Heart left ventricle (tissue), 16 donors: Measurements from ENCODE around the gene B3GNT3. TPM values are rescaled to one million over a fixed set of nuclear protein-coding genes. Genes with fewer than 3 reads are reported as not detected.

ENCODE experiments used
- ATAC-seq, 4 donors: fragments of 200-7000 bp; cut with Tn5 transposase; one replicate each; pipeline ENCODE4 v1.9.1; 2020 to 2022; ENCODE audit warnings: moderate library complexity in 4 of 4, mild to moderate bottlenecking in 3 of 4, moderate number of reproducible peaks in 1 of 4
- DNase-seq, 5 donors: peaks; one replicate each; pipeline ENCODE4 v3.0.0-alpha.2; 2020
- H3K27ac ChIP-seq, 12 donors: fragments of 200-600 bp; sonication (generic) in 4 of 12; one replicate each; pipeline versions ENCODE4 v1.5.0 to v1.8.0; 2016 to 2022; ENCODE audit warnings: mild to moderate bottlenecking in 2 of 12
- H3K27me3 ChIP-seq, 9 donors: fragments of 200-600 bp; sonication (generic) in 2 of 9; one replicate each; pipeline versions ENCODE4 v1.5.1 to v1.8.0; 2016 to 2022; ENCODE audit warnings: mild to moderate bottlenecking in 3 of 9
- H3K36me3 ChIP-seq, 9 donors: fragments of 200-600 bp; sonication (generic) in 2 of 9; one replicate each; pipeline versions ENCODE4 v1.5.0 to v1.8.0; 2018 to 2022; ENCODE audit warnings: mild to moderate bottlenecking in 2 of 9
- H3K4me1 ChIP-seq, 12 donors: fragments of 200-600 bp; sonication (generic) in 4 of 12; one replicate each; pipeline versions ENCODE4 v1.5.0 to v1.8.0; 2016 to 2022; ENCODE audit warnings: mild to moderate bottlenecking in 3 of 12
- H3K4me3 ChIP-seq, 12 donors: fragments of 200-600 bp; sonication (generic) in 4 of 12; one replicate each; pipeline versions ENCODE4 v1.5.0 to v1.8.0; 2017 to 2022; ENCODE audit warnings: mild to moderate bottlenecking in 9 of 12, moderate library complexity in 4 of 12
- H3K9me3 ChIP-seq, 12 donors: fragments of 200-600 bp; sonication (generic) in 4 of 12; one replicate each; pipeline versions ENCODE4 v1.5.0 to v1.8.0; 2016 to 2022; ENCODE audit warnings: mild to moderate bottlenecking in 1 of 12
- CTCF ChIP-seq, 12 donors: fragments of 200-600 bp; sonication (generic) in 4 of 12; IDR thresholded peaks; one replicate each; pipeline versions ENCODE4 v1.5.0 to v1.8.0; 2018 to 2022; ENCODE audit warnings: antibody characterized with exemption in 12 of 12, mild to moderate bottlenecking in 5 of 12
- POLR2A ChIP-seq, 2 donors: fragments of 450-650 bp; IDR thresholded peaks; one replicate each; pipeline ENCODE4 v1.6.1; 2017; ENCODE audit warnings: antibody characterized with exemption in 2 of 2, mild to moderate bottlenecking in 2 of 2, moderate library complexity in 2 of 2
- WGBS, 4 donors: extraction: QIAGEN DNeasy Blood & Tissue Kit in 2 of 4; methylation state at CpG; one replicate each; pipeline versions ENCODE4 v1.1.5 to v1.1.7; 2013 to 2018; 5-methylcytosine and 5-hydroxymethylcytosine counted together
- intact Hi-C, 10 donors: fragments of 100-400 bp; cut with DNase I; formaldehyde crosslinking; loops; one replicate each; pipeline versions ENCODE4 v1.11.1 to v1.14.2; 2022
- polyA plus RNA-seq, 2 donors: library from polyadenylated mRNA; stranded (reverse); fragments of 200-250 nt; gene quantifications; one replicate each; pipeline ENCODE4 v1.2.3, GENCODE V29; 2013
- total RNA-seq, 9 donors: library from RNA; depleted of rRNA in 2 of 9; stranded (reverse); fragments of >200 nt in 2 of 9; fragmentation: NEBNext Ultra II Directional in 3 of 9; extraction: Animal tissue kit (Norgen Biotek cat#: 25700) in 3 of 9; gene quantifications; one replicate each; pipeline versions ENCODE4 v1.1.0 to v1.2.4, GENCODE V29; 2016 to 2023
- donor health status: ischemic (EF 13 %, LVEDD 7.1; RV severe dilation, severe dysfunction).
- donor health status: healthy with polysubstance abuse.
- donor health status: DM: no; HTN: yes; CAD: no.
- donor health status: DM: no; HTN: no; CAD: no.
- donor health status: ischemic (EF 25% LVEDD 6.9; RV normal size, moderate dysfunction).
- donor health status: ischemic (EF 25% LVEDD 5.7; RV mildly dilated, moderate dysfunction).
- donor health status: healthy.
- donor health status: DM: yes; HTN: yes; CAD: no.
- donor health status: ischemic (EF 35%, LVEDD 5.7; RV mildly dilated, moderate dysfunction).
- donor health status: nonischemic (EF 11% LVEDD 7.7; RV severe dilation, severe dysfunction).
- donor health status: DM: yes; HTN: yes; CAD: no.
- donor health status: PGD.
- donor health status: ischemic (EF 29% LVEDD 5.4; RV normal size, mild dysfunction).
- donor health status: nonischemic (EF 23%, LVEDD 6.1; RV moderate dilation, normal function).

Gene B3GNT3
- total and polyA plus RNA-seq, 11 donors, result not detected

GRCh38 chr19:17836530-17836929 lies 41.6 kb downstream of the B3GNT3 start:
- WGBS, 4 donors, result 58 to 67% (median 65%) methylated on average over 4 of the region's 4 CpGs
- no peaks in the 10 kb centered on the region for H3K9me3 ChIP-seq
- peaks cover 0 to 95% (median 0%) of the 10 kb centered on the region in 9 donors for H3K36me3 ChIP-seq
- no peak overlapping the region for H3K27ac ChIP-seq
- TF ChIP-seq POLR2A (IDR thresholded peaks at IDR 0.05), result no peak
- TF ChIP-seq CTCF (IDR thresholded peaks at IDR 0.05), result no peak
- DNase-seq, result no peak
- no peak overlapping the region for H3K4me3 ChIP-seq
- peak in 1 of 4 donors; percentile 52 for ATAC-seq
- peaks cover 0 to 38% (median 9%) of the 10 kb centered on the region in 9 donors for H3K27me3 ChIP-seq
- H3K4me1 ChIP-seq, result peaks cover 0 to 5% (median 0%) of the 10 kb centered on the region in 12 donors
- intact Hi-C loops, result no loop called here

GRCh38 chr19:17837972-17838371 lies 43.0 kb downstream of the B3GNT3 start:
- WGBS, 4 donors, result 82 to 94% (median 90%) methylated on average over 7 of the region's 7 CpGs
- Histone ChIP-seq H3K4me3 (no peak overlapping the region), H3K9me3 (no peaks in the 10 kb centered on the region), H3K27me3 (peaks cover 0 to 37% (median 9%) of the 10 kb centered on the region in 9 donors), H3K27ac (no peak overlapping the region), H3K4me1 (peaks cover 0 to 17% (median 2%) of the 10 kb centered on the region in 12 donors), H3K36me3 (peaks cover 0 to 90% (median 0%) of the 10 kb centered on the region in 9 donors)
- TF ChIP-seq POLR2A (IDR thresholded peaks at IDR 0.05) (no peak), CTCF (IDR thresholded peaks at IDR 0.05) (no peak)
- intact Hi-C loops, result no loop called here
- no peak for DNase-seq
- no peak for ATAC-seq

GRCh38 chr19:17840019-17840418 lies 45.1 kb downstream of the B3GNT3 start:
- peaks cover 0 to 31% (median 9%) of the 10 kb centered on the region in 9 donors for H3K27me3 ChIP-seq

GRCh38 chr19:17841371-17841809 lies 46.5 kb downstream of the B3GNT3 start:
- H3K4me1 ChIP-seq, result peaks cover 0 to 40% (median 2%) of the 10 kb centered on the region in 12 donors
- ATAC-seq, result peak in 2 of 4 donors; percentile 12 to 20
- WGBS, 4 donors, result 31 to 42% (median 38%) methylated on average over 23 to 30 of the region's 30 CpGs
- peaks cover 0 to 76% (median 0%) of the 10 kb centered on the region in 9 donors for H3K36me3 ChIP-seq
- H3K9me3 ChIP-seq, result no peaks in the 10 kb centered on the region
- no peak overlapping the region for H3K27ac ChIP-seq
- intact Hi-C loops, result no loop called here
- no peak for TF ChIP-seq CTCF (IDR thresholded peaks at IDR 0.05)
- TF ChIP-seq POLR2A (IDR thresholded peaks at IDR 0.05), result no peak
- H3K4me3 ChIP-seq, result peak overlapping the region in 8 of 12 donors; percentile 14 to 52 (median 33)
- H3K27me3 ChIP-seq, result peaks cover 0 to 38% (median 9%) of the 10 kb centered on the region in 9 donors
- no peak for DNase-seq

More at GRCh38 chr19:17840019-17840418, 45.1 kb downstream of the B3GNT3 start:
- 80 to 88% (median 87%) methylated on average over 6 of the region's 6 CpGs for WGBS, 4 donors
- H3K27ac ChIP-seq, result no peak overlapping the region
- H3K36me3 ChIP-seq, result peaks cover 0 to 86% (median 0%) of the 10 kb centered on the region in 9 donors
- no peaks in the 10 kb centered on the region for H3K9me3 ChIP-seq
- DNase-seq (no peak), ATAC-seq (no peak)
- intact Hi-C loops, result no loop called here
- H3K4me1 ChIP-seq, result peaks cover 0 to 27% (median 2%) of the 10 kb centered on the region in 12 donors
- no peak overlapping the region for H3K4me3 ChIP-seq
- TF ChIP-seq POLR2A (IDR thresholded peaks at IDR 0.05), result no peak
- no peak for TF ChIP-seq CTCF (IDR thresholded peaks at IDR 0.05)
